HG03558 (cell line): ENCODE data around the gene SLC1A5.
"Not testable (repeated sequence)": the region's sequence is repeated elsewhere in the genome, so short reads cannot be mapped to it uniquely, and the experiment has no call there.

Source experiments
- ATAC-seq: cut with Tn5 transposase; IDR thresholded peaks from one replicate; pipeline ENCODE4 v1.9.1; 2021; ENCODE audit warnings: moderate number of reproducible peaks; ENCODE audit not compliant: unreplicated experiment; ENCODE audit errors: extremely low read depth

Gene SLC1A5

DNA sequence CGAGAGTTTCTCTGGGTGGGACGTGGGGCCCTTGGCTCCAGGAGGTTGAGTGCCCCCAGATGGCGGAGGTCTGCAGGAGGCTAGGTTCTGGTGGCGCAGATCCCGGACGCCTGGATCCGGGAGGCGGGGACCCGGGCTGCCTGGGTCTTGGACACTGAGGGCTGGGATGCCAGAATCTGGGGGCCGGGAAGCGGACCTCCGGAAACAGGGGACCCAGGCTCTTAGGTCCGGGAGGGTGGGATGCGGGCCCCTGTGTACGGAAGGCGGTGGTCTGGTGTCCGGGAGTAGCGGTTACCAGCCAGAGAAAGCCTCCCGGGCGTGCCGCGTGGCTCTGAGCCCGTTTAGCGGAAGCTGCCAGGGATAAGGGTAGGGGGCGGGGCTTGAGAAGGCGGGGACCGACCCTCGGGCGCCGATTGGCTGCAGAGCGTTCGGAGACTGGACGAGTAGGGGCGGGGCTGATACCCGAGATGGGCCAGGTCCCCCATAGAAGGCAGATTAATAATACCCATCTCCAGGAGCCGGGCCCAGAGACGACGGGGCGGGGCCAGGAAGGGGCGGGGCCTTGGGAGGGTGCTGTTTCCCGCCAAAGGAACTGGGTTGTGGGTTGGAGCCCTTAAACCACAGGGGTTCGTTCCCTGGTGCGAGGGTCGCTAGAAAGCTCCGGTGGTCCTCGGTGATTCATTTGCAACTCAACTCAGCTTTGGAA, at the start of gene SLC1A5:
Gene SLC1A5, minus strand, starts transcription at position 333 of the 706 bp plus-strand sequence. CDS start 629 bp downstream, outside the sequence.
- no peak for ATAC-seq

DNA sequence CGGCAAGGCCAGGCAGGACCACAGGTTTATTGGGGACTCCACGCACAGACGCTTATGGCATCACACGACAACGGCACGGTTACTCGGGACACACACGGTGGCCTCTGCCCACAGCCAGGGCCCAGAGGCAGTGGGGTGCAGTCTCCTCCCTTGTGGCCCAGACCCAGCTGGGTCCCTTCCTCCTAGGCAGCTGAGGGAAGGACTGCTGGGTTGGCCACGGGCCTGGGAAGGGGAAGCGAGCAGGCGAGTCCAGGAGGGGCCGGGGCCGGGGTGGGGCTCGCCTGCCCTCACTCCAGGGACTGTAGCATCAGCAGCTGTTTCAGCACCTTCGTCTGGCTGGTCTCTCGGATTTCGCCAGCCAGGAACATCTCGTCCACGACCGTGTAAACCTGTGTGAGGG, 49.8 kb upstream of the SLC1A5 start:
- no peak for ATAC-seq

DNA sequence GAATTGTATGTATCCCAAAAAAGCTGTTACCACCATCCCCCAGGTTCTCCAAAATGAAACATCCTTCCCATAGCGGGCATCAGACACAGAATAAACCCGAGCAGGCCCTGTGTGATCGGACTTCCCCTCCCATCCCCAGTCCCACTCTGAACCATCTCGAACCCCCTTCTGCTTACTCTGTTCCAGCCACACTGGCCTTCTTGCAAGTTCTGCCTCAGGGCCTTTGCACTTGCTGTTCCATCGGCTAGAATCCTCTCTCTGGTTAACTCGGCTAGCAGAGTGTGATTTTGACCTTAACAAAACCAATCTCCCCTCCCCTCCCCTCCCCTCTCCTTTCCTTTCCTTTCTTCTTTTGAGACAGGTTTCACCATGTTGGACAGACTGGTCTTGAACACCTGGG, 46.6 kb upstream of the SLC1A5 start:
- no peak for ATAC-seq

- no peak for ATAC-seq
Observed at GRCh38 chr19:46834121-46834520, 45.7 kb upstream of the SLC1A5 start.

DNA sequence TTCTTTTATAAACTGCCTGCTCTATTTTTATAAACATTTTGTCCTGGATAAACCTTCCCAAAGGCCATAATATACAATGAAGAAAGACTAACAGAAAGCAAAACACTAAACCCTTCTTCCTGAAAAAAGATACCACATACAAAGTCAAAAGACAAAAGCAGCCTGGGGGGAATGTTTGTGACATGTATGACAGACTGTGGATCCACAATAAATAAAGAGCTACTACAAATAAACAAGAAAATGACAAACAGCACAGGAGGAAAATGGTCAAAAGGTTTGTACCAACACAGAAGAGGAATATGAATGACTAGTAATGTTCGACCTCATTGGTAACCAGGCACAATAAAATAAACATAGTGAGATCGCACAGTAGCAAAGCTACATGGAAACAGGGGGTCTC, 42.5 kb upstream of the SLC1A5 start:
- ATAC-seq = no peak

GRCh38 chr19:46828484-46828883, 40.1 kb upstream of the SLC1A5 start:
- ATAC-seq = no peak

DNA sequence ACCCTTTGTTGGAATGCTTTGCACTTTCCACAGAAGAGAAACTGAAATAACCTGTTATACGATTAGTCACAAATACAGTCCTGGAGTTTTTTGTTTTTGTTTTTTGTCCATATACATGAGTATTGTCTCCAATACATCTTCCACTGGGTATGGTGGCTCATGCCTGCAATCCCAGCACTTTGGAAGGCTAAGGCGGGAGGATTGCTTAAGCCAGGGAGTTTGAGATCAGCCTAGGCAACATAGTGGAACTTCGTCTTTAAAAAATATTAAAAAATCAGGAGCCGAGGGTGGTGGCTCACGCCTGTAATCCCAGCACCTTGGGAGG, 37.3 kb upstream of the SLC1A5 start:
- ATAC-seq = no peak

- no peak for ATAC-seq
Observed at GRCh38 chr19:46824890-46825730, 36.7 kb upstream of the SLC1A5 start.

DNA sequence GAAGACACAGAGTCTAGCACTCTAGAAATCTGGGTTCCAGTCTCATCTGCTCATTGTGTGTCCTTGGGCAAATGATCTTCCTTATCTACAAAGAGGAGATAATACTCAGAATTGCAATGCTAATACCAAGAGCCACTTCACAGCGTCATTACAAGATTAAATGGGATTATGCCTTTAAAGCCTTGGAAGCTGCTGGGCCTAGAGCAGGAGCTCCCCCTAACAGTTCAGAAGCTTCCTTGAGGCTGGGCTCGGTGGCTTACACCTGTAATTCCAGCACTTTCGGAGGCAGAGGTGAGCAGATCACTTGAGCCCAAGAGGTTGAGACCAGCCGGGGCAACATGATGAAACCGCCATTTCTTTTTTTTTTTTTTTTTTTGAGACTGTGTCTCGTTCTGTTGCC, 34.7 kb upstream of the SLC1A5 start:
- no peak for ATAC-seq

- not testable (repeated sequence) for ATAC-seq
Observed at GRCh38 chr19:46822410-46822787, 34.0 kb upstream of the SLC1A5 start.

- no peak for ATAC-seq
Observed at GRCh38 chr19:46821512-46822409, 33.4 kb upstream of the SLC1A5 start.

GRCh38 chr19:46818812-46819211, 30.4 kb upstream of the SLC1A5 start:
- ATAC-seq = no peak

DNA sequence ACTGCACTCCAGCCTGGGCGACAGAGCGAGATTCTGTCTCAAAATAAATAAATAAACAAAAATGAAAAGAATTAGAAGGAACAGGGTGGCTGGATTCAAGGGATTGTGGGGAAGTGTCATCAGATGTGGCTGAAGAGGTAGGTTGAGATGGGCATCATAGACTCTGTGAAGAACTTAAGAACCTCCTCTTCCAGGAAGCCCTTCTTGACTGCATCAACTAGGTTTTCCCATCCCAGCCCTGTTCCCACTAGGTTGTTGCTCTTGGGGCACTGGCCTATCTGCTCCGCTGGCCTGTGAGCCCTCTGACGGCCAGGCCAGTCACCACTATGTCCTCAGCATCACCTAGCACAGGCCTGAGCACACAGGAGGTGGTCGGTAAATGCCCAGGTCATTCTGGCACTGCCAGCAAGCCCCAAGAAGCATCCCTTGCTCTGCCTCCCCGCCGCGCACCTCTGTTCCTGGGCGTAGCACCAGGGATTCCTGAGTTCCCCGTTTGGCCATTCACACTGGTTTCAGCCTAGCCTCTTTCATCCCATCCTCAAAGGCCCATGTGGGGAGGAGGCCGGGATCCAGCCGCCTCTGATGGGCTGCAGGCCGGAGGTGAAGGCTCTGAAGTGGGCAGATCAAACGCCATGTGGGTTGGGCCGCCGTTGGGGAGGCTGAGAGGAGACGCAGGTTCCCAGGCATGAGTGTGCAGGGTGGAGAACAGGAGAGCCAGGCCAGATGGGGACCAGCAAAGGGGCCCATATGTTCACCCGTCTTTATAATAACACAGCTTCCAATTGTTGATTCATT, 27.6 kb upstream of the SLC1A5 start:
- ATAC-seq = no peak

DNA sequence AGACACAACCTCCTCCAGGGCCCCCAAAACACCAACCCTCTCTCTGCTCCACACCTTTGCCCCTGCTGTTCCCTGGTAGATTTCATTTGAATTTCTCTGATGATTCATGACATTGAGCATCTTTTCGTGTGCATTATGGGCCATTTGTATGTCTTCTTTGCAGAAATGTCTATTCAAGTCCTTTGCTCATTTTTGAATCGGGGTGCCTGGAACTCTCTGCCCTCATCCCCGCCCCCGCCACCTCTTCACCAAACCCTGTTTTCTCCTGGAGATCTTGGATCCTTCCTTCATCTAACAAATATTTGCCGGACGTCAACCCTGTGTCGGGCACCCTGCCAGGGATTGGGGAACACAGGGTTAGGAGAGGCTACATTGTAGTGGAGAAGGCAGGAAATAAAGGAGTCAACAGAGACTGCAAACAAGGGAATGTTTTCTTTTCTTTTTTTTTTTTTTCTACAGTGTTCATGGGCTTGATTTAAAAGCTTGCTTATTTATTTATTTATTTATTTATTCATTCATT, 25.5 kb upstream of the SLC1A5 start:
- ATAC-seq = no peak

GRCh38 chr19:46812977-46813838, 24.8 kb upstream of the SLC1A5 start:
- no peak for ATAC-seq

DNA sequence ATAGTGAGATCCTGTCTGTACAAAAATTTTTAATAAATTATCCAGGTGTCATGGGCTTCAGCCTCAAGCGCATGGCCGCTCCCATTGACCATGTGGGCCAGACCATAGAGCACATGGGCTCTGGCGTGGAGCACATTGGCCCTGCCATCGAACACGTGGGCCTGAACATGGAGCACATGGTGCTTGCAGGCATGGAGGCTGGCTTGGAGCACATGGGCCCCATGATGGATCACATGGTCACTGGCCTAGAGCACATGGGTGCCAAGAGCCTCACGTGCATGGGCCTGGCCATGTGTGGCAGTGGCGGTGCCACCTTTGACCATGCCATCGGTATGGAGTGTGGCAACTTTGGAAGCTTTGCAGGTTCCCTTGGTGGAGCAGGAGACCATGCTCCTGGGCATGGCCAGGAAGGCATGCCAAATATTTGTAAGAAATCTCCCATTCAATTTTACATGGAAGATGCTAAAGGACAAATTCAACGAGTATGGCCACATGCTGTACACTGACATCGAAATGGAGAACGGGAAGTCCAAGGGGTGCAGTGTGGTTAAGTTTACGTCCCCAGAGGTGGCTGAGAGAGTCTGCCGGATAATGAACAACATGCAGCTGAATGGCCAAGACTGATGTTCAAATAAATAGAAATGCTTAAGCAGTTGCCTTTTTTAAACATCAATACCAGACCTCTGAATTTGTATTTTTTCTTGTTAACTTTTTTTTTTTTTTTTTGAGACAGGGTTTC, 21.3 kb upstream of the SLC1A5 start:
- ATAC-seq = no peak

DNA sequence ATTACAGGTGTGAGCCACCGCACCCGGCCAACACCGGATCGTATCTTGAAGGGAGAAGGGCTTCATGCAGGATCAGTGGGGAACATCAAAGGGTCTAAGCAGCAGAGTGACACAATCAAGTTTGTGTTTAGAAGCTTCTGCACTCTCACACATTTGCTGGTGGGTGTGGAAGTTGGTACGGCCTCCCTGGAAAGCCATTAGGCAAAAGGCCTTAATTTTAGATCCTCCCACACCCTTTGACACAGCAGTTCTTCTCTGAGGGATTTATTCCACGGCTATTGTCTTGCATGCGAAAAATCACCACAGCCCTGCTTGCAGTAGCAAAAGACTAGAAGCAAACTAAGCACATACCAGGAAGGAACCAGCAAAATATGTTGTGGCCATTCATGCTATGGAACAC, 18.3 kb upstream of the SLC1A5 start:
- ATAC-seq = no peak

DNA sequence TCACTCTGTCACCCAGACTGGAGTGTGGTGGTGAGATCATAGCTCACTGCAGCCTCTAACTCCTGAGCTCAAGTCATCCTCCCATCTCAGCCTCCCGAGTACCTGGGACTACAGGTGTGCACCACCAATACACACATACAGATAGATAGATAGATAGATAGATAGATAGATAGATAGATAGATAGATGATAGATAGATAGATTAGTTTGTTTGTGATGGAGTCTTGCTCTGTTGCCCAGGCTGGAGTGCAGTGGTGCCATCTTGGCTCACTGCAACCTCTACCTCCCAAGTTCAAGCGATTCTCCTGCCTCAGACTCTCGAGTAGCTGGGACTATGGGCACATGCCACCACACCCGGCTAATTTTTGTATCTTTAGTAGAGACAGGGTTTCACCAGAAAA, 16.0 kb upstream of the SLC1A5 start:
- ATAC-seq = not testable (repeated sequence)
